GM06990 (cell line): ENCODE data around the gene TMA7B.

Source experiments
- DNase-seq: peaks from one replicate; pipeline ENCODE4 v3.0.0-alpha.2; 2011; ENCODE audit not compliant: insufficient read length; ENCODE audit errors: extremely low read depth
- H3K27me3 ChIP-seq: replicated peaks from 2 replicates; pipeline ENCODE4 v1.6.0; 2011; ENCODE audit warnings: low read length; ENCODE audit not compliant: control insufficient read depth, insufficient read depth
- H3K36me3 ChIP-seq: 2 replicates; pipeline ENCODE4 v1.5.1; 2011; ENCODE audit warnings: low read length; ENCODE audit not compliant: control insufficient read depth, insufficient read depth
- H3K4me3 ChIP-seq: replicated peaks from 2 replicates; pipeline ENCODE4 v1.5.1; 2011; ENCODE audit warnings: low read depth, mild to moderate bottlenecking, control low read depth, low read length
- TF ChIP-seq, protein P1 (sequence below): IDR thresholded peaks from 2 replicates; pipeline ENCODE4 v1.5.1; 2011; ENCODE audit warnings: low read length, control low read depth, mild to moderate bottlenecking, inconsistent platforms; ENCODE audit not compliant: insufficient read depth, poor library complexity, severe bottlenecking

TMA7B gene

GRCh38 chr22:39935116-39935515 lies 25.1 kb upstream of the TMA7B start:
- DNase-seq = no peak
- TF ChIP-seq, protein P1, sequence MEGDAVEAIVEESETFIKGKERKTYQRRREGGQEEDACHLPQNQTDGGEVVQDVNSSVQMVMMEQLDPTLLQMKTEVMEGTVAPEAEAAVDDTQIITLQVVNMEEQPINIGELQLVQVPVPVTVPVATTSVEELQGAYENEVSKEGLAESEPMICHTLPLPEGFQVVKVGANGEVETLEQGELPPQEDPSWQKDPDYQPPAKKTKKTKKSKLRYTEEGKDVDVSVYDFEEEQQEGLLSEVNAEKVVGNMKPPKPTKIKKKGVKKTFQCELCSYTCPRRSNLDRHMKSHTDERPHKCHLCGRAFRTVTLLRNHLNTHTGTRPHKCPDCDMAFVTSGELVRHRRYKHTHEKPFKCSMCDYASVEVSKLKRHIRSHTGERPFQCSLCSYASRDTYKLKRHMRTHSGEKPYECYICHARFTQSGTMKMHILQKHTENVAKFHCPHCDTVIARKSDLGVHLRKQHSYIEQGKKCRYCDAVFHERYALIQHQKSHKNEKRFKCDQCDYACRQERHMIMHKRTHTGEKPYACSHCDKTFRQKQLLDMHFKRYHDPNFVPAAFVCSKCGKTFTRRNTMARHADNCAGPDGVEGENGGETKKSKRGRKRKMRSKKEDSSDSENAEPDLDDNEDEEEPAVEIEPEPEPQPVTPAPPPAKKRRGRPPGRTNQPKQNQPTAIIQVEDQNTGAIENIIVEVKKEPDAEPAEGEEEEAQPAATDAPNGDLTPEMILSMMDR = no peak
- H3K4me3 ChIP-seq = no peak overlapping the region
- no peaks in the 10 kb centered on the region for H3K27me3 ChIP-seq
- H3K36me3 ChIP-seq = no peaks in the 10 kb centered on the region

DNA sequence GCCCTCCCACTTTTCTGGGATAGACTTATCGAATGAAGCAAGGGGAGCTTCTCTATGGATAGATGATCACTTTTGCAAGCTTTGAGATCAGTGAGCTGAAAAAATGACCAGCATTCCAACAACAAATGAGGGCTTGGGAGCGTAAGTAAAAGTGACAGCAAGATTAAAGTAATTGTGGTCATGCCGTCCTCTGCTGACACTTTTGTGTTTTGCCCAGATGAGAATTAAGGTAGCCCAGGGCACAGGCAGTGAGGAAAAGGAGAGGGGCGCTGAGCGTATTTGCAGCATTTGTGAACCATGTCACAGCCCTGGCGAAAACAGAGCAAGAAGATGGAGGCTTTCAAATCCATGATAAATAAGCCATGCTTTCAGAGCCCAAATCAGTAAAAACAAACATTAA lies 24.6 kb upstream of the TMA7B start:
- no peaks in the 10 kb centered on the region for H3K27me3 ChIP-seq
- TF ChIP-seq, protein P1 = no peak

GRCh38 chr22:39936523-39937145 lies 23.6 kb upstream of the TMA7B start:
- DNase-seq = no peak
- TF ChIP-seq, protein P1 = no peak
- H3K36me3 ChIP-seq = no peaks in the 10 kb centered on the region
- H3K27me3 ChIP-seq = no peaks in the 10 kb centered on the region
- H3K4me3 ChIP-seq = no peak overlapping the region

More for the DNA sequence above, 24.6 kb upstream of the TMA7B start:
- H3K36me3 ChIP-seq = no peaks in the 10 kb centered on the region
- no peak overlapping the region for H3K4me3 ChIP-seq
- DNase-seq = no peak

DNA sequence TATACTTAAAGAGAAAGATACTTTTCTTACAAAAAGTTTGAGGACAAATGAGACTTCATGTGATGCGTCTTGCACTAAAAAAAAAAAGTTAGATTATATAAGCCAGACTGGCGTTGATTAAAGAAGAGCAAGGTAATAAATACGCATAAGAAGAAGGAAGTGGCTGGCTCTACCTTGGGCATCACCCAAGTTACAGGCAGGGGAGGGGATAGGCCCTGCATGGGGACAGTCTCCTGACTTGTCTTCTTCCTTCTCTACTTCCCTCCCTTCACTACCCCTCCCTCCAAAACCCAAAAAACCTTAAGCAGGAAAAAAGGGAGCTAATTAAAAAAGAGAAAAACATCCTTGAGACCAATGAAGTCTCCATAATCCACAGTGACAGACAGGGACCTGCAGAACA lies 22.3 kb upstream of the TMA7B start:
- Histone ChIP-seq H3K36me3 (no peaks in the 10 kb centered on the region), H3K4me3 (no peak overlapping the region), H3K27me3 (no peaks in the 10 kb centered on the region)
- no peak for DNase-seq
- TF ChIP-seq, protein P1 = no peak

- Histone ChIP-seq H3K4me3 (no peak overlapping the region), H3K27me3 (no peaks in the 10 kb centered on the region), H3K36me3 (no peaks in the 10 kb centered on the region)
- DNase-seq = no peak
- TF ChIP-seq, protein P1 = no peak
Observed at GRCh38 chr22:39938509-39939111, 21.6 kb upstream of the TMA7B start.
